Measurements from ENCODE around the gene DNAAF8. TPM values are rescaled to one million over a fixed set of nuclear protein-coding genes. Genes with fewer than 3 reads are reported as not detected.

DNAAF8 gene
- total and polyA plus RNA-seq, 2 of the 4 experiments (the other 2 are of a cell fraction) = 0.54 to 1.7 TPM

- peaks cover 43% of the 10 kb centered on the region for H3K36me3 ChIP-seq (ENCODE audit: control insufficient read depth, insufficient read depth, low read length)
These were observed 29.4 kb upstream of the DNAAF8 start for GRCh38 chr16:4704913-4705312.

More at GRCh38 chr16:4704913-4705312, 29.4 kb upstream of the DNAAF8 start:
- H2BK5ac ChIP-seq (ENCODE audit: low read depth, low read length, poor library complexity, severe bottlenecking) = no peak overlapping the region
- TF ChIP-seq FOS (IDR thresholded peaks at IDR 0.05; ENCODE audit: low read depth, low read length) (no peak), RFX5 (IDR thresholded peaks at IDR 0.05; ENCODE audit: low read depth, low read length) (no peak)
- H2AK9ac ChIP-seq (replicated peaks; ENCODE audit: low read depth, low read length, poor library complexity) = no peak overlapping the region
- H3K4me2 ChIP-seq (ENCODE audit: low read depth, low read length) = no peak overlapping the region
- ChIA-PET POLR2A (ENCODE audit: unreplicated experiment) (no interaction called here), CTCF (no interaction called here)
- no peak overlapping the region for H3K23ac ChIP-seq (ENCODE audit: low read depth, low read length)
- BruUV-seq (replicated peaks) = no TSS peak
- H3K4me3 ChIP-seq (ENCODE audit: insufficient read depth, low read depth, low read length) = no peak overlapping the region
- no peak overlapping the region for H3K56ac ChIP-seq (ENCODE audit: extremely low read depth, insufficient read depth, low read length)
- no peak overlapping the region for H4K5ac ChIP-seq (ENCODE audit: low read depth, low read length)
- H4K8ac ChIP-seq (ENCODE audit: low read depth in 2 of 2, low read length in 2 of 2) = no peak overlapping the region
- H3K27ac ChIP-seq (ENCODE audit: insufficient read depth, low read length) = no peak overlapping the region
- H3K9me3 ChIP-seq (ENCODE audit: control insufficient read depth, insufficient read depth, low read length) = no peaks in the 10 kb centered on the region
- H3K4me1 ChIP-seq (ENCODE audit: control insufficient read depth, insufficient read depth, low read length) = no peaks in the 10 kb centered on the region
- WGBS, 2 experiments (ENCODE audit: extremely low coverage in 2 of 2, insufficient read length in 1 of 2) = 100% methylated on average over 6 of the region's 14 CpGs; no CpG with 5 or more reads in 1 of the 2 experiments
- no peak overlapping the region for H2BK120ac ChIP-seq (ENCODE audit: low read depth, low read length)
- no peak for DNase-seq
- dilution Hi-C loops (cut with HindIII; ENCODE audit: low sequenced_read_pairs, unreplicated experiment) (no loop called here), intact Hi-C loops (cut with micrococcal nuclease) (no loop called here), in situ Hi-C loops (cut with MboI; ENCODE audit: low sequenced_read_pairs) (no loop called here)
- no peak overlapping the region for H2BK15ac ChIP-seq (ENCODE audit: low read depth, low read length)
- H3K14ac ChIP-seq (replicated peaks; ENCODE audit: low read depth, low read length) = no peak overlapping the region
- no peak overlapping the region for H3K18ac ChIP-seq (ENCODE audit: low read depth, low read length)
- no peak overlapping the region for H2AFZ ChIP-seq (replicated peaks; ENCODE audit: low read length, poor library complexity)
- H3K9me1 ChIP-seq (ENCODE audit: insufficient read depth, low read length) = peaks cover 3% of the 10 kb centered on the region; the same call in 1 of the 2 replicates
- no peak for ATAC-seq (ENCODE audit: low read depth)
- peaks cover 0 to 15% of the 10 kb centered on the region in 2 experiments; a peak in 2 of 4 replicates for H3K79me1 ChIP-seq (ENCODE audit: low read depth in 1 of 2, low read length in 2 of 2)
- no peak overlapping the region for H4K91ac ChIP-seq (ENCODE audit: insufficient read depth, low read depth, low read length)
- no peaks in the 10 kb centered on the region for H3K27me3 ChIP-seq (ENCODE audit: control insufficient read depth, insufficient read depth, low read length)
- no peak overlapping the region for H3K9ac ChIP-seq (ENCODE audit: low read depth, low read length)
- H2BK20ac ChIP-seq (ENCODE audit: low read depth, low read length) = no peak overlapping the region
- peaks cover 6% of the 10 kb centered on the region; the same call in 1 of the 2 replicates for H4K20me1 ChIP-seq (ENCODE audit: insufficient read depth, low read length)
- no peak overlapping the region for H3K4ac ChIP-seq (ENCODE audit: low read depth, low read length)
- no peak overlapping the region for H2AK5ac ChIP-seq (ENCODE audit: low read depth, low read length)

Measured in IMR-90 (cell line).